ENCODE measurements around the gene PLAU.

Gene PLAU

DNA sequence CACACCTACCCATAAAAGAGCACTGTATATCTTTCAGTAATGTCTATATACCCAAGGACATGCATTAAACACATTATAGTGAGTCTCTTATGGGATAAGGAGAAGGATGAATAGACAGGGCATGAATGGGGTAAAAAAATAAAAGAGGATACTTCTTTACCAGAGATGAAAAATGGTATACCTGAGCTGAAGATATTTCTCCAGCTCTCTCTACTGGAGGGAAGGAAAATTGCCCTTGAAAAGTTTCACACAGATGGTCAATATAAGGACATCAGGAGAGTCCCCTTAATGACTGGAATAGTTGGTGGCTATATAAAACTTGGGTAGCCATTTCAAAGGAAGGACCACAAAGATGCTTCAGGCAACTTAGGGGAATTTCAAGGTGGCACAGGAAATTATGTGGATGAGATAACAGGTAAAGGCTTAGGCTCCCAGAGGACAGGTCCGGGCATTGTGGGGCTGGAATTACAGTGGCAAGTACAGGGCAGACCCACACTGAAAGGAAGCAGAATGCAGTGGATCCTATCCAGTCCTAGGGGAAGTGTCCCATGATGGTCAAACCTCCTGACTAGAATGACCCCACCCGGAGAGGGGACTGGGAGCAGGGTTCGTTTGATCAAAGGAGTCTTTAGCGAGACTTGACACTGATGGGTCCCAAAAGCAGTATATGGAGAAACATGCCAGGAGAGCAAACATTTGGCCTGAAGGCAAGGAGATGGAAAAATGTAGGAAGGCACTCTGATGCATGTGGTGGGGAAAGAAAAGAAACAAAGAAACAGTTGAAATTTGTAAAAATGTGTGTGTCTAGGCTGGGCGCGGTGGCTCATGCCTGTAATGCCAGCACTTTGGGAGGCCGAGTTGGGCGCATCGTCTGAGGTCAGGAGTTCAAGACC lies 35.6 kb downstream of the PLAU start:
- Histone ChIP-seq H2AFZ (ENCODE audit: low read depth) (no peak overlapping the region), H3K4me1 (ENCODE audit: low read depth, poor library complexity, severe bottlenecking) (no peaks in the 10 kb centered on the region), H3K4me3 (IDR thresholded peaks at IDR 0.05; ENCODE audit: insufficient read depth, low read depth, low read length) (no peak overlapping the region), H3K9ac (no peak overlapping the region), H3K36me3 (ENCODE audit: insufficient read depth) (no peaks in the 10 kb centered on the region), H3K4me2 (no peak overlapping the region), H3K27ac (no peak overlapping the region), H4K20me1 (ENCODE audit: insufficient read depth) (no peaks in the 10 kb centered on the region), H3K27me3 (ENCODE audit: insufficient read depth, low read depth) (no peaks in the 10 kb centered on the region), H3K79me2 (ENCODE audit: insufficient read depth, low read depth) (no peaks in the 10 kb centered on the region)
- TF ChIP-seq, protein P1, sequence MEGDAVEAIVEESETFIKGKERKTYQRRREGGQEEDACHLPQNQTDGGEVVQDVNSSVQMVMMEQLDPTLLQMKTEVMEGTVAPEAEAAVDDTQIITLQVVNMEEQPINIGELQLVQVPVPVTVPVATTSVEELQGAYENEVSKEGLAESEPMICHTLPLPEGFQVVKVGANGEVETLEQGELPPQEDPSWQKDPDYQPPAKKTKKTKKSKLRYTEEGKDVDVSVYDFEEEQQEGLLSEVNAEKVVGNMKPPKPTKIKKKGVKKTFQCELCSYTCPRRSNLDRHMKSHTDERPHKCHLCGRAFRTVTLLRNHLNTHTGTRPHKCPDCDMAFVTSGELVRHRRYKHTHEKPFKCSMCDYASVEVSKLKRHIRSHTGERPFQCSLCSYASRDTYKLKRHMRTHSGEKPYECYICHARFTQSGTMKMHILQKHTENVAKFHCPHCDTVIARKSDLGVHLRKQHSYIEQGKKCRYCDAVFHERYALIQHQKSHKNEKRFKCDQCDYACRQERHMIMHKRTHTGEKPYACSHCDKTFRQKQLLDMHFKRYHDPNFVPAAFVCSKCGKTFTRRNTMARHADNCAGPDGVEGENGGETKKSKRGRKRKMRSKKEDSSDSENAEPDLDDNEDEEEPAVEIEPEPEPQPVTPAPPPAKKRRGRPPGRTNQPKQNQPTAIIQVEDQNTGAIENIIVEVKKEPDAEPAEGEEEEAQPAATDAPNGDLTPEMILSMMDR (conservative IDR thresholded peaks at IDR 0.05; ENCODE audit: low read depth, low read length) = no peak

DNA sequence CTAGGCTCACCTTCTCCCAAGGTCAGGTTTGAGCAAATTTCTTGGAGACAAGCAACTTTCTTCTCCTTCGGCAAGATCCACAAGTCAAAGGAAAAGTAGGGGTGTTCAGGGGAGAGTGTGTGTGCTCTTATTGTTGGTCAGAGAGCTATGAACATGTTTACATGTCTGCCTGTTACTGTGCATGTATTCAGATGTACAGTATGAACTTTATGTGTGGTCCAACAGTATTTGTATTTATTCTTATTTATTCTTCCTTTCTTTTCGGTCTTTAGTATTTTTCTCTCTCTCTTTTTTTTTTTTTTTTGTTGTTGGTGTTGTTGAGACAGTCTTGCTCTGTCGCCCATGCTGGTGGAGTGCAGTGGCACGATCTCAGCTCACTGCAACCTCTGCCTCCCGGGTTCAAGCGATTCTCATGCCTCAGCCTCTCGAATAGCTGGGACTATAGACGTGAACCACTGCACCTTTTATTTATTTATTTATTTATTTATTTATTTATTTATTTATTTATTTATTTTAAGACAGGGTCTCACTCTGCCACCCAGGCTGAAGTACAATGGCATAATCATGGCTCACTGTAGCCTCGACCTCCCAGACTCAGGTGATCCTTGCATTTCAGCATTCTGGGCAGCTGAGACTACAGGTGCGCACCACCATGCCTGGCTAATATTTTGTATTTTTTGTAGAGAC lies 38.2 kb downstream of the PLAU start:
- H4K20me1 ChIP-seq (ENCODE audit: insufficient read depth) = no peaks in the 10 kb centered on the region
- no peak overlapping the region for H3K27ac ChIP-seq
- H2AFZ ChIP-seq (ENCODE audit: low read depth) = no peak overlapping the region
- TF ChIP-seq, protein P1 (conservative IDR thresholded peaks at IDR 0.05; ENCODE audit: low read depth, low read length) = no peak
- H3K27me3 ChIP-seq (ENCODE audit: insufficient read depth, low read depth) = no peaks in the 10 kb centered on the region
- H3K36me3 ChIP-seq (ENCODE audit: insufficient read depth) = no peaks in the 10 kb centered on the region
- H3K4me1 ChIP-seq (ENCODE audit: low read depth, poor library complexity, severe bottlenecking) = no peaks in the 10 kb centered on the region
- H3K79me2 ChIP-seq (ENCODE audit: insufficient read depth, low read depth) = no peaks in the 10 kb centered on the region
- no peak overlapping the region for H3K9ac ChIP-seq
- H3K4me2 ChIP-seq = no peak overlapping the region
- no peak overlapping the region for H3K4me3 ChIP-seq (IDR thresholded peaks at IDR 0.05; ENCODE audit: insufficient read depth, low read depth, low read length)

DNA sequence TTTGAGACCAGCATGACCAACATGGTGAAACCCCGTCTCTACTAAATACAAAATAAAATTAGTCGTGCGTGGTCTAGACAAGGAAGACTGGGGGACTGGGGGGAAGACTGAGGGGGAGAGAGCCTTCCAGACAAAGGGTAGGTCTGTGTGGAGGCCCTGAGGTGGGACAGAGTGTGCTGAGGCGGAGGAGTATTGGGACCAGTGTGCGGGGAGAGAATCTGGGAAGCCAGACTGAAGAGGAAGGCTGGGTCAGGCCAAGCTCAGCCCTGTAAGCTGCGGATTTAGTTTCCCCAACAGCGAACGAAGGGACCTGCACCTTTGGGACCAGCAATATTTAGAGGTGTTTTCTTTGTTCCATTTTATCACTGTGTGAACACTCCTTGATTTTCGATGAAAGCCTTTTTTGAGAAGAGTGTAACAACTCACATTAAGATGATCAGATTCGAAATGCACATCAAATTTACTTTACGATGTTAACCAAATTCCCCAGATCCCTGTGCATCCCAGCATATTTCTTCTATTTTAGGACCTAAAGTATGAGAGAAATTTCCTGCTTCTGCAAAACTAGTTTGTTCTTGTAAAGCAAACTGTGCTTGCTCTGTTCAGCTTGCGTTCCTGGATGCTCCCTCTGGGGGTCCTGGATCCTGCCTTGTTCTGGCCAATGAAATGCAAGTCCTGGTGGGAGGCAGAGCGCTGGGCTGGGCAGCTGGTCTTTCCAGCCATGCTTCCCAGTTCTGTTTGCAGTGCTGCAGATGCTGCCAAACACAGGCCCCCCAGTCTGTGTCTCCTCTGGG lies 39.4 kb downstream of the PLAU start:
- H3K27ac ChIP-seq = no peak overlapping the region
- no peak overlapping the region for H3K9ac ChIP-seq
- no peaks in the 10 kb centered on the region for H3K36me3 ChIP-seq (ENCODE audit: insufficient read depth)
- TF ChIP-seq, protein P1 (conservative IDR thresholded peaks at IDR 0.05; ENCODE audit: low read depth, low read length) = no peak
- peaks cover 1% of the 10 kb centered on the region for H3K4me1 ChIP-seq (ENCODE audit: low read depth, poor library complexity, severe bottlenecking)
- H3K27me3 ChIP-seq (ENCODE audit: insufficient read depth, low read depth) = no peaks in the 10 kb centered on the region
- H3K4me2 ChIP-seq = no peak overlapping the region
- no peaks in the 10 kb centered on the region for H3K79me2 ChIP-seq (ENCODE audit: insufficient read depth, low read depth)
- no peaks in the 10 kb centered on the region for H4K20me1 ChIP-seq (ENCODE audit: insufficient read depth)
- H3K4me3 ChIP-seq (IDR thresholded peaks at IDR 0.05; ENCODE audit: insufficient read depth, low read depth, low read length) = no peak overlapping the region
- no peak overlapping the region for H2AFZ ChIP-seq (ENCODE audit: low read depth)

DNA sequence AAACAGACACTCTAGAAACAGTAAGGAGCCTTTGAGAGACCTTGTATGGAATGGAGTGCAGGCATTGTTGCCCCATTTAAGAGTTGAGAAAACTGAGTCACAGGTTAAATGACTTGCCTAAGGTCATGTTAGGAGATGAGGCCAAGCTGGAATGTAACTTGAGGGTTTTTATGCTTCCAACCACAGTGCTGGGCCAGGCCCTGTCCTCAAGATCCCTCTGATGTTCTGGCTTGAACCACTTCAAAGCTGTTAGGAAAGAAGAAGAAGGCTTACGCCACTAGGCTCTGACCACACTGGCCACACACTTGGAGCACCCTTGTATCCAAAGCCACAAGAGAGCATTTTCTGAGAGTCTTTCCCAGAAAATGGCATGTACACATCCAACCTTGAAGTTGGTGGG lies 42.7 kb downstream of the PLAU start:
- Histone ChIP-seq H3K27ac (no peak overlapping the region), H2AFZ (ENCODE audit: low read depth) (no peak overlapping the region), H3K4me1 (ENCODE audit: low read depth, poor library complexity, severe bottlenecking) (peaks cover 31% of the 10 kb centered on the region), H3K9ac (no peak overlapping the region), H3K36me3 (ENCODE audit: insufficient read depth) (no peaks in the 10 kb centered on the region), H4K20me1 (ENCODE audit: insufficient read depth) (no peaks in the 10 kb centered on the region), H3K79me2 (ENCODE audit: insufficient read depth, low read depth) (no peaks in the 10 kb centered on the region), H3K4me3 (IDR thresholded peaks at IDR 0.05; ENCODE audit: insufficient read depth, low read depth, low read length) (no peak overlapping the region), H3K4me2 (no peak overlapping the region), H3K27me3 (ENCODE audit: insufficient read depth, low read depth) (no peaks in the 10 kb centered on the region)
- TF ChIP-seq, protein P1 (conservative IDR thresholded peaks at IDR 0.05; ENCODE audit: low read depth, low read length) = no peak
